Ramos (cell line): Measurements from ENCODE around the gene GGCX.
"Not testable (repeated sequence)": the region's sequence is repeated elsewhere in the genome, so short reads cannot be mapped to it uniquely, and the experiment has no call there.

ENCODE experiments used
- in situ Hi-C: fragments of 300-500 bp; cut with MboI; formaldehyde crosslinking; loops from one replicate; pipeline ENCODE4 v1.14.3; 2022; ENCODE audit warnings: low sequenced_read_pairs; ENCODE audit not compliant: unreplicated experiment

GGCX gene

GRCh38 chr2:85544915-85545779 is 16.1 kb downstream of the GGCX start:
- in situ Hi-C loops = not testable (repeated sequence)

GRCh38 chr2:85544254-85544691 is 17.0 kb downstream of the GGCX start:
- in situ Hi-C loops = not testable (repeated sequence)

GRCh38 chr2:85542777-85543176 is 18.5 kb downstream of the GGCX start:
- in situ Hi-C loops = no loop called here

GRCh38 chr2:85541753-85542457 is 19.4 kb downstream of the GGCX start:
- in situ Hi-C loops = no loop called here

GRCh38 chr2:85541262-85541661 is 20.0 kb downstream of the GGCX start:
- in situ Hi-C loops = no loop called here

GRCh38 chr2:85540133-85540648 is 21.1 kb downstream of the GGCX start:
- in situ Hi-C loops = no loop called here

- in situ Hi-C loops = no loop called here
Measured at GRCh38 chr2:85539361-85540132, 21.7 kb downstream of the GGCX start.

GRCh38 chr2:85538507-85539360 is 22.6 kb downstream of the GGCX start, which contains the start of gene MAT2A:
MAT2A (plus strand) TSS chr2:85539168; CDS start chr2:85539288, 120 bp downstream.
- in situ Hi-C loops = no loop called here

- in situ Hi-C loops = no loop called here
Measured at GRCh38 chr2:85537600-85538506, 23.4 kb downstream of the GGCX start.

GRCh38 chr2:85536479-85536878 is 24.8 kb downstream of the GGCX start:
- in situ Hi-C loops = no loop called here

- in situ Hi-C loops = no loop called here
Measured at GRCh38 chr2:85534881-85535280, 26.4 kb downstream of the GGCX start.

GRCh38 chr2:85534099-85534498 is 27.2 kb downstream of the GGCX start:
- in situ Hi-C loops = no loop called here

GRCh38 chr2:85531589-85531988 is 29.7 kb downstream of the GGCX start:
- in situ Hi-C loops = no loop called here

- in situ Hi-C loops = no loop called here
Measured at GRCh38 chr2:85529809-85530208, 31.5 kb downstream of the GGCX start.

- in situ Hi-C loops = no loop called here
Measured at GRCh38 chr2:85528355-85528754, 32.9 kb downstream of the GGCX start.

- in situ Hi-C loops = no loop called here
Measured at GRCh38 chr2:85527787-85528186, 33.5 kb downstream of the GGCX start.

GRCh38 chr2:85525567-85525966 is 35.7 kb downstream of the GGCX start:
- in situ Hi-C loops = no loop called here

- in situ Hi-C loops = no loop called here
Measured at GRCh38 chr2:85525029-85525428, 36.3 kb downstream of the GGCX start.
